Dermis microvascular lymphatic vessel endothelial cell (primary cell): Measurements from ENCODE around the gene CFAP251. TPM values are rescaled to one million over a fixed set of nuclear protein-coding genes. Genes with fewer than 3 reads are reported as not detected.

ENCODE experiments used
- DNase-seq, 2 donors: peaks; one replicate each; pipeline versions ENCODE4 v3.0.0 to v3.0.0-alpha.2; 2010; ENCODE audit warnings: low read depth in 2 of 2
- total RNA-seq: library from RNA; depleted of rRNA; stranded (reverse); fragments of >200 nt; gene quantifications from 2 replicates; pipeline ENCODE4 v1.2.1, GENCODE V29; 2014

CFAP251 gene
- total RNA-seq, 1 donor from 2014 or later = 2.3 TPM

DNA sequence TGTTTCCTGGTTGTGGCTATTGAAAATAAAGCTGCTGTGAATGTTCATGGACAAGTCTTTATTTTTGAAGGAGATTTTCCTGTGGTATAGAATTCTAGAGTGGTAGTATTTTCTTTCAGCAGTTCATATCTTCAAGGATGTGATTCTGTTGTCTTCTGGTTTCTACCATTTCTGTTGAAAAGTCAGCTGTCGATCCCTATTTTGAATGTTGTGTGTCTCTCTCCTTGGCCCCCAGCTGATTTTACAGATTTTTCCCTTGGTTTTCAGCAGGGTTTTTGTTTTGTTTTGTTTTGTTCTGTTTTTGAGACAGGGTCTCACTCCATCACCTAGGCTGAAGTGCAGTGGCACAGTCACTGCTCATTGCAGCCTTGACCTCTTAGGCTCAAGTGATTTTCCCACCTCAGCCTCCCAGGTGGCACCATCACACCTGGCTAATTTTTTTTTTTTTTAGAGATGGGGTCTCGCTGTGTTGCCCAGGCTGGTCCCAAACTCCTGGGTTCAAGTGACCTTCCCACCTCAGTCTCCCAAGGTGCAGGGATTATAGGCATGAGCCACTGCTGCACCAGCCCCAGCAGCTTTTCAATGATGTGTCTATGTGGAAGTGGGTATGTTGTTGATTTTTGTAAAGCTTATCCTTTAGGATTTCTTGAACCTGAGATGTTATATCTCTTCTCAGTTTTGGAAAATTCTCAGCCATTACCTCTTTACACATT is 28.1 kb downstream of the CFAP251 start:
- DNase-seq = no peak

DNA sequence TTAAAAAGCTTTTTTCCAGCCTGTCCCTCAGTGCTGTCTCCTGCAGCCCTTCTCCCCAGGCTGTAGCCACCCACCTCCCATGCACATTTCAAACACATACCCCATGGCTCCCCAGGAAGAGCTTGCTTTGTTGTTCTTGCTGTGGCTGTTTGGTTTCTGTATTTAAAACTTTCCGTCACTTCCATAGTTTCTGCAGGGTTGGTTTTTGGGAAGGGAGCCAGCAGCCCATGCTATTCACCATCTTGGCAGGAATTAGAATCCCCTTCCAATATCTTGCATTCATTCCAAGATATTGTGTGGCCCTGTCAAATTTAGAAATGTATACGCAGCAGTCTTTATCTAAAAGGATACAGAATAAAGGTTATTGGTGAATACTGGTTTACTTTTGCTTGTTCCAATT is 29.6 kb downstream of the CFAP251 start:
- no peak for DNase-seq

DNA sequence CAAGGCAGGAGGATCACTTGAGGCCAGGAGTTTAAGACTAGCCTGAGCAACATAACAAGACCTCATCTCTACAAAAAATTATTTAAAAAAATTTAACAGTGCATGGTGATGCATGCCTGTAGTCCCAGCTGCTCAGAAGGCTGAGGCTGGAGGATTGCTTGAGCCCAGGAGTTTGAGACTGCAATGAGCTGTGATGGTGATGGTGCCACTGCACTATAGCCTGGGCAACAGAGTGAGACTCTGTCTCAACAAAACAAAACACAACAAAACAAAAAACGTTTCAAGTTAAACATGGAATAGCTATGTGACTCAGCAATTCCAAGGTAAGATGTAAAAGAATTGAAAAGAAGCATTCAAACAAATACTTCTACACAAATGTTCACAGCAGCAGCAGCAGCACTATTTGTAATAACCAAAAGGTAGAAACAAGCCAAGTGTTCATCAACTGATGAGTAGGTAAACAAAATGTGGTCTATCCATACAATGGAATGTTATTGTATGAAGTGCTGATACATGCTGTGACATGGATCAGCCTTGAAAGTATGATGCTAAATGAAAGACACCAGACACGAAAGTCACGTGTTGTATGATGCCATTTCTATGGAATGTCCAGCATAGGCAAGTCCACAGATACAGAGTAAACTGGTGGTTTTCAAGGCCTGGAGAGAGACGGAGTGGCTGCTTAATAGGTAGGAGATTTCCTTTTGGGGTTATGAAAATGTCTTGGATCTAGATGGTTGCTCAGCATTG is 31.4 kb downstream of the CFAP251 start:
- DNase-seq = no peak

GRCh38 chr12:121953117-121953692 is 34.8 kb downstream of the CFAP251 start:
- no peak for DNase-seq

DNA sequence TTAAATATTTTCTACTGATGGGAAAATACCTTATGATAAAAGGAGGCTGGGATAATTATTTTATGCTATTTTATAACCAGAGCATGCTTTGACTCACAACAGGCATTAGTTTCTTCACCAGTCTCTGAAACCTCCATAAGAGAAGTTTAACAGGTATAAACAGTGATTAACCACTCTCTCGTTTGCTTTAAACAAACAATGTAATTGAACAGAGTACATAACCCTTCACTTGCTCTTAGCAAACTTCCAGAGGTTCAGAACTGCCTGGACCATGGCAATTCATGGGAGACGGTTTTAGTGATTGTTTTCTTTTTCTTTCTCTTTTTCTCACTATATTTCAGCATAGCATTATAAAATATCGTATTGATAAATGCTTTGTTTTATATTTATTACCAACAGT is 35.3 kb downstream of the CFAP251 start:
- no peak for DNase-seq

DNA sequence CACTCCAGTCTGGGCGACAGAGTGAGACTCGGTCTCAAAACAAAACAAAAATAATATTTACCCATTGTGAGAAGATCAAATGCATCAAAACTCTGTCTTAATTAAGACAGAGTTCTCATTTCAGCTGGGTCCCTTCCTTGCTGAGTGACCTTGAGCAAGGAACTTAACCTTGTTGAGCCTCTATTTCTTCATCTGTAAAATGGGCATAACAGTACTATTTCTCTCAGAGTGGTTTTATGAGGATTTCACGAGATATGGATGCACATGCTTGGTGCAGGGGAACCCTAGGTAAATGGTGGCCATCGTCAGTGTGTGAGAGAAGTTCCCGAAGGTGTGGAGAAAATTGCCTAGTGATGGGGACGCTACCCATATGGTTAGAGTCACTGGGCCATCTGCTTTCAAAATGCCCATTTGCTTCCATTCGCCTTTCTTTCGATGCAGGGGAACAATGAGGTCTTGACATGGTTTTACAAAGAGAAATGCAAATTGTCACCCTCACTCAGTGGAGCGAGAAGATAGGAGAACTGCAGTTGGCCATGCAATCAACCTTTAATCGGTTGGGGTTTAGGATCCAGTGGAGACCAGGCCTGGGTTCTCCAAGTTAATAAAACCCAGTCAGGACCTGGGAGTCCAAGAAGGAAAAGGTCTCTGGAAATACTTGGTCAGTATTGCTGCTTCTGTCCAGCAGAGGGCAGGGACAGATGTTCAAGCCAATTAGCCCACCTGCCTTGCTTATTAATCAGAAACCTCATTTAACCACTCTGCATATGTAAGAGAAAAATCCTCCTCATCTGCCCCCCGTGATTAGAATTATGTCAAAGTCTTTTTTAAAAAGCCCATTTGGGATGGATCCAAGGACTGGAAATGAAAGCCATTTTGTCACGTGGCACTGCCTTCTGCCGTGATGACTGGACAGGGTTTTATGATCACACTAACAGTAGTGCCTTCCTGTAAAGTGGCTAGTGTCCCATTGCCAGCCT is 37.2 kb downstream of the CFAP251 start:
- peak; percentile 15 to 55 for DNase-seq

DNA sequence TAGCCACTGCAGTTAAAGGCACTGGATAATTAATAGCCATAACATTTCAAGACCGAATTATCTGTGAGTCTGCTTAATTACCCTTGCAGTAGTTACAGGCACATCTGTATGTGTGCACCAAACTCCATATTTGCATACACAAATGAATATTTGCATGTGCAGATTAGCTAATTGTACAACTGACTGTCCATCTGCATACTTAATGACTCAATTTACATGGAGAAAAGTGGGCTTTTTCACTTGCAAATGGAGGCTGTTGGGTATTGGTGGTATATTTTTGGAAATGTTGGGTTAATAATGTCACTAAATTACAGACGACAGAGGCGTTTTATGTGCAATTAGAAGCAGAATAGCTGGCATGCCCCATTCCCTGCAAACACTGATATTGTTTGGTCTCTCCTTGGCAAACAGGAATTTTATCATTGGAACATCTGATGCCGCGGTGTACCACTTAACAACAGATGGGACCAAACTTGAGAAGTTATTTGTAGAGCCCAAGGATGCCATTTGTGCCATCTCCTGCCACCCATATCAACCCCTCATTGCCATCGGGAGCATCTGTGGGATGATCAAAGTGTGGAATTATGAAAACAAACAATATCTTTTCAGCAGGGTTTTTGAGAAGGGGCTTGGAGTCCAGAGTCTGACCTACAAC is 39.6 kb downstream of the CFAP251 start:
- no peak for DNase-seq

GRCh38 chr12:121958541-121959240 is 40.3 kb downstream of the CFAP251 start:
- peak in 1 of 2 donors; percentile 7 for DNase-seq

DNA sequence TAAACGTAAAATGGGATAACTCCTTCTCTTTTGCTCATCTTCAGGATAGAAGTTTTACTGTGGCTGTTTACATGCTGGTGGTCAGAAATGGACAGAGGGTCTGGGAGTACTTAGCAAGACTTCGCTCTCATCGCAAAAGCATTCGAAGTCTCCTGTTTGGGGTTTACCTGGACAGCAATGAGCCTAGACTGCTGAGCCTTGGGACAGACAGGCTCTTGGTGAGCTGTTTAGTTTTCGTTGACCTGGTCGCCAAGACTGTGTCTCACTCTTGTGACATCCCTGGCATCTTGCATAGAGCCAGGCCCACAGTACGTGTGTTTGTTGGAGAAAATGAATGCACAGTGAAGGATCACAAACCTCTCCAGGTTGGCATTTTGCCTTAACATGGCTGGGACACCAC is 42.1 kb downstream of the CFAP251 start:
- no peak for DNase-seq

- no peak for DNase-seq
Measured at GRCh38 chr12:121961195-121961879, 42.9 kb downstream of the CFAP251 start.

- no peak for DNase-seq
Measured at GRCh38 chr12:121963341-121964018, 45.1 kb downstream of the CFAP251 start.

DNA sequence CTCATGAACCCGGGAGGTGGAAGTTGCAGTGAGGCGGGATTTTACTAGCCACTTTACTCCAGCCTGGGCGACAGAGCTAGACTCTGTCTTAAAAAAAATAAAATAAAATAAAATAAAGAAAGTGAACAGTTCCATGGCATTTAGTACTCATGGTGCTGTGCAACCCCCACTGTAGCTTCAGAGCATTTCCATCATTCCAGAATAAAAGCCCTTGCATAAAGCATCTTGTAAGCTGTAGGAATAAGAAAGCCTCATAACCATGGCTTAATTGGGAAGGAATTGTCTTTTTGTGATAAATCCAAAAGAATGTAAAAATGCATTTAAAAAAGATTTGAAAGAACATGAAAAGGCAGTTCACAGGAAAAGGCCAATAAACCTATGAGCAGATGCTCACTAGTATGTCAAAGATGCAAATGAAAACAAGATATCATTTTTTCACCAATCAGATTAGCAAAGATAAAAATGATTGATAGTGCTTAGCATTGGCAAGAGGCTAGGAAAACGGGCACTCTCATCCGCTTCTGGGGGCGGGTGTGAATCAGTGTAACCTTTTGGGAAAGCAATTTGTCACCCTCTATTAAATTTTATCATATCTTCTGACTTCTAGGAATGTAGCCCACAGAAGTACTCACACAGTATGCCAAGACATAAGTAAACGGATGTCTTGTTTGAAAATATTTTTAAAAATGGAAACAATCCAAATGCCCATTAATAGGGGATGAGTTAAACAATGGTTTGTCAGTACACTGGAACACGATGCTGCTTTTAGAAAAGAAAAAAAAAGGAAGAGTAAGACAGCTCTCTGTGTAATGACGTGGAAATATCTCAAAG is 46.6 kb downstream of the CFAP251 start:
- peak in 1 of 2 donors; percentile 23 for DNase-seq

DNA sequence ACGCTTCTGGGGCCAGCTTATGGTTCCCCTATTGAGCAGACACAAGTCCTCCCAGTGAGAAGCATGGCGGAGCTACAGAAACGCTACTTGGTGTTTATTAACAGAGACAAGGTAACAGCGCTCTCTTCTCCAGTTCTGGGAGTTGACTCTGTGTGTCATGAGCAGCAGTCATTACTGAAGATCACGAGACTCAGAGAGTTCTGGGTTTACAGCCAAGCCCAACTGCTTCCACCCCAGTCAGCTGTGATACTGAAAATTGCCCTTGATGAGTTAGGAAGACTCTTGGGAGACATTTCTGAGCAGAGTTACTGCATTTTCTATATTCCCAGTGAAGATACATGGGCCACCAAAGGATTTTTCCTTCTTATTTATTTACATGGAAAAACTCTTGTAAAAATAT is 48.6 kb downstream of the CFAP251 start:
- no peak for DNase-seq

DNA sequence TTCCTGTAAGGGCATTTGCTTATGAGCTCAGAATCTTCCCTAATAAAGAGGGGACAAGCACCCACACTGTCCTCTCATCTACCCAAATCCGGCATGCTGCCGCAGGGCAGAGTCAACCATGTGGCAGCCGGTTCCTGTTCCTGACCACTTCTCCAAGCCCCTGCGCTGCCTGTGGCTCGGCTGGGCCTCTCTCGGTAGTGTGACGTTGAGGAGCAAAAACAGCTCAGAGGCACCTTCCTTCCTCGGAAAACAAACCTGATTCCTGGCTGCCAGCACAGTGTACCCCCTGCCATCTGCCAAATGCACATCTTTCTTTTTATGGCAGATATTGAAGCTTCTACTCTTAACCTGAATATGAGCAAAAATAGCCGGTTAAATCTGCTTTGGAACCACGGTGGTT is 50.5 kb downstream of the CFAP251 start:
- DNase-seq = no peak

GRCh38 chr12:121969726-121970125 is 51.3 kb downstream of the CFAP251 start:
- no peak for DNase-seq

DNA sequence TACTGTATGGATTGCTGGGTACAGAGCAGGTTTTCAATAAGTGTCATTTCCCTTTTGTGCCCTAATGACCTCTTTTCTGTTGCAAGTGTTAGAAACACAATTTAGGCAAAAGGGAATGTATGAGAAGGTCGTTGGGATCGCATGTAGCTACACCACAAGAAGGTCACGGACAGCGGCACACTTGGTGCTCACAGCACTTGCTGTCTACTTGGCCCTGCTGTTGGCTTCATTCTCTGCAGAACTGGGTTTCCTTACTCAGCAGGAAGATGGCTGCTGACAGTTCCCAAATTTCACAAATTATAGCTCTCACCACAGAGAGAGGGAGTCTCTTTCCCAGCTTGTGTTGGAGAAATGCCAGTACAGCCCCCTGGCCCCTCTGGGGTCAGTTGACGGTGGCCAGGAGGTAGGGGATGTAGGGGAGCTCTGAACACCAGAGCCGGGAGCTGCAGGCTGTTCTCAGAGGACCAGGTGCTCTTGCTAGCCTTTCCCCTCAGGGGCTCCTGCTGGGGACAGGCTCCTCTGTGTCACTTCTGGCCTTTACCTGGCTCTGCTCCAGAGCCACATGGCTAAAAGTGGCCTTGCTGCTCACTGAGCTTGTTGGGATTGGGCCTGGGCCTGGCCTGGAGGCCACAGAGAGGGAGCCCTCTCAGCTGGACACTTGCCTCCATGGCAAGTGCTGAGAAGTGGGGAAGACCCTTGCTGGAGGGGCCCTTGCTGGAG is 52.3 kb downstream of the CFAP251 start:
- no peak for DNase-seq
